Gastrocnemius medialis (tissue), 4 donors: ENCODE results near the gene C1RL. TPM values are rescaled to one million over a fixed set of nuclear protein-coding genes. Genes with fewer than 3 reads are reported as not detected.

ENCODE experiments used
- ATAC-seq, 2 donors: fragments of 150-250 bp; one replicate each; pipeline ENCODE4 v1.9.1; 2016
- DNase-seq, 2 donors: peaks; one replicate each; pipeline ENCODE4 v3.0.0-alpha.2; 2019
- H3K27ac ChIP-seq, 4 donors: fragments of 200-600 bp; sonication (generic); 1 replicate in 1 of 4; 2 replicates in 3 of 4; pipeline ENCODE4 v1.5.1; 2016 to 2018; ENCODE audit warnings: mild to moderate bottlenecking in 2 of 4, moderate library complexity in 1 of 4
- H3K27me3 ChIP-seq, 3 donors: fragments of 200-600 bp; sonication (generic) in 2 of 3; 1 replicate in 1 of 3; 2 replicates in 2 of 3; pipeline versions ENCODE4 v1.5.1 to v1.6.0; 2016 to 2019; ENCODE audit warnings: mild to moderate bottlenecking in 1 of 3, moderate library complexity in 1 of 3
- H3K36me3 ChIP-seq, 2 donors: fragments of 200-600 bp; sonication (generic) in 1 of 2; one replicate each; pipeline ENCODE4 v1.5.1; 2017 to 2018
- H3K4me1 ChIP-seq, 2 donors: fragments of 200-600 bp; sonication (generic) in 1 of 2; one replicate each; pipeline ENCODE4 v1.5.1; 2016 to 2017; ENCODE audit warnings: mild to moderate bottlenecking in 2 of 2
- H3K4me3 ChIP-seq, 4 donors: fragments of 200-600 bp; sonication (generic) in 3 of 4; 1 replicate in 1 of 4; 2 replicates in 3 of 4; pipeline ENCODE4 v1.5.1; 2016 to 2019; ENCODE audit warnings: mild to moderate bottlenecking in 2 of 4
- H3K9me3 ChIP-seq, 3 donors: fragments of 200-600 bp; sonication (generic) in 2 of 3; 1 replicate in 1 of 3; 2 replicates in 2 of 3; pipeline ENCODE4 v1.5.1; 2016 to 2019
- POLR2A ChIP-seq, 2 donors: fragments of 450-650 bp; IDR thresholded peaks; one replicate each; pipeline ENCODE4 v1.6.1; 2017; ENCODE audit warnings: antibody characterized with exemption in 2 of 2, mild to moderate bottlenecking in 2 of 2, moderate library complexity in 2 of 2
- in situ Hi-C, 4 donors: fragments of 200-750 bp; cut with MboI; loops; one replicate each; pipeline versions ENCODE4 v1.15.0 to v1.8.0; 2017; ENCODE audit warnings: low sequenced_read_pairs in 4 of 4
- intact Hi-C: fragments of 100-400 bp; cut with DNase I; formaldehyde crosslinking; loops from one replicate; pipeline ENCODE4 v1.15.1; 2023; ENCODE audit warnings: low total_unique reads
- total RNA-seq, 4 donors: library from RNA; depleted of rRNA; stranded (reverse); fragments of >200 nt; gene quantifications; one replicate each; pipeline versions ENCODE4 v1.1.0 to v1.2.3, GENCODE V29; 2016
- TF ChIP-seq, protein P1 (sequence below), 5 experiments: fragments of 450-650 bp in 3 of 5; fragments of 200-600 bp in 2 of 5; sonication (generic) in 2 of 5; IDR thresholded peaks in 4 of 5; conservative IDR thresholded peaks in 1 of 5; 1 replicate in 4 of 5; 2 replicates in 1 of 5; pipeline ENCODE4 v1.5.1; 2016 to 2019; ENCODE audit warnings: antibody characterized with exemption in 5 of 5, mild to moderate bottlenecking in 3 of 5, moderate library complexity in 3 of 5

C1RL gene, protein sequence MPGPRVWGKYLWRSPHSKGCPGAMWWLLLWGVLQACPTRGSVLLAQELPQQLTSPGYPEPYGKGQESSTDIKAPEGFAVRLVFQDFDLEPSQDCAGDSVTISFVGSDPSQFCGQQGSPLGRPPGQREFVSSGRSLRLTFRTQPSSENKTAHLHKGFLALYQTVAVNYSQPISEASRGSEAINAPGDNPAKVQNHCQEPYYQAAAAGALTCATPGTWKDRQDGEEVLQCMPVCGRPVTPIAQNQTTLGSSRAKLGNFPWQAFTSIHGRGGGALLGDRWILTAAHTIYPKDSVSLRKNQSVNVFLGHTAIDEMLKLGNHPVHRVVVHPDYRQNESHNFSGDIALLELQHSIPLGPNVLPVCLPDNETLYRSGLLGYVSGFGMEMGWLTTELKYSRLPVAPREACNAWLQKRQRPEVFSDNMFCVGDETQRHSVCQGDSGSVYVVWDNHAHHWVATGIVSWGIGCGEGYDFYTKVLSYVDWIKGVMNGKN
- total RNA-seq, result 10 to 100 TPM; 15.0 to 18.7 (median 16.7) TPM

DNA sequence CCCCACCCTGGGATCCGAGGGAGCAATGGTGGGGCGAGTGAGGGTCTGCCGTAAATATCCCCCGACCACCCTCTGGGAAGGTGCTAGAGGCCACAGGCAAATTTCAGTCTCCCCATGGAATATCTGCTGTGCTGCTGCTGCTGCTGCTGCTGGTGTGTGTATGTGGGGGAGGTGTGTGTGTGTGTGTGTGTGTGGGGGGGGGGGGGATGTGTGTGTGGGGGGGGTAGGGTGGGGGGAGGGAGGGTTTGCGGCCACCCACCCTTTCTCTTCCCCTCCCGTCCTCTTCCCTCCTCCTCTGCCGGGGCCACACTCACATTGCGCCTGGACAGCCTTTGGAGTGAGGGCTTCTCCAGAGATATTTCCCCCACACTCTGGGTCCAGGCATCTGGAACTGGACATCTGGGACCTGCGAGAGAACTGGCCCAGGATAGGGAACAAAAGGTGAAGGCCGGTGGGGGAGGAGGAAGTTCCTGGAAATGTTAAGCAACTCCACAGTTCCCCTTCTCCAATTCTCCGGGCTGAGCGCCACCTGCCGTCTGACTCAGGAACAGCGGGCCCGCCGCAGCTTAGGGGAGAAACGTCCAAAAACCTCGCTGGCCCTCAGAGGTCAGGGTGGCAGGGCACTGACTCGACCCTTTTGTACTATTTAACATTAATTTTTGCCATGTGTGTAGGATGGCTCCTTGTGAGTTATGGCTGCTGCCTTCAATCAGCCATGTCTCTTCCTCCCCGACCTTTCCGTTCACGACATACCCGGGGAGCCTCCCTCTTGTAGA is at the start of gene C1RL:
Gene C1RL (minus strand): TSS at position 419 of the 776 bp plus-strand sequence. CDS start 34 bp downstream, at position 385.
- TF ChIP-seq, protein P1, sequence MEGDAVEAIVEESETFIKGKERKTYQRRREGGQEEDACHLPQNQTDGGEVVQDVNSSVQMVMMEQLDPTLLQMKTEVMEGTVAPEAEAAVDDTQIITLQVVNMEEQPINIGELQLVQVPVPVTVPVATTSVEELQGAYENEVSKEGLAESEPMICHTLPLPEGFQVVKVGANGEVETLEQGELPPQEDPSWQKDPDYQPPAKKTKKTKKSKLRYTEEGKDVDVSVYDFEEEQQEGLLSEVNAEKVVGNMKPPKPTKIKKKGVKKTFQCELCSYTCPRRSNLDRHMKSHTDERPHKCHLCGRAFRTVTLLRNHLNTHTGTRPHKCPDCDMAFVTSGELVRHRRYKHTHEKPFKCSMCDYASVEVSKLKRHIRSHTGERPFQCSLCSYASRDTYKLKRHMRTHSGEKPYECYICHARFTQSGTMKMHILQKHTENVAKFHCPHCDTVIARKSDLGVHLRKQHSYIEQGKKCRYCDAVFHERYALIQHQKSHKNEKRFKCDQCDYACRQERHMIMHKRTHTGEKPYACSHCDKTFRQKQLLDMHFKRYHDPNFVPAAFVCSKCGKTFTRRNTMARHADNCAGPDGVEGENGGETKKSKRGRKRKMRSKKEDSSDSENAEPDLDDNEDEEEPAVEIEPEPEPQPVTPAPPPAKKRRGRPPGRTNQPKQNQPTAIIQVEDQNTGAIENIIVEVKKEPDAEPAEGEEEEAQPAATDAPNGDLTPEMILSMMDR (IDR thresholded peaks at IDR 0.05 in 4 of 5, conservative IDR thresholded peaks at IDR 0.05 in 1 of 5), result peak; percentile 96 to 99 (median 97)
- TF ChIP-seq POLR2A (IDR thresholded peaks at IDR 0.05), result peak in 1 of 2 donors; percentile 5
- Histone ChIP-seq H3K4me1 (peaks cover 18% of the 10 kb centered on the region in 2 donors), H3K27ac (peak within 1 kb of the TSS; percentile 88 to 92 (median 89)), H3K9me3 (peaks cover 0 to 9% (median 2%) of the 10 kb centered on the region in 3 donors), H3K4me3 (peak within 1 kb of the TSS; percentile 55 to 70 (median 64)), H3K36me3 (peaks cover 0 to 15% of the 10 kb centered on the region in 2 donors), H3K27me3 (no peaks in the 10 kb centered on the region)
- peak; percentile 90 to 91 for ATAC-seq
- intact Hi-C loops (loop anchor here (1.0 to 5.0 kb wide), 6 partner anchors 16 to 184 kb away; partner anchors contain the start of genes C12orf57 and C1S), in situ Hi-C loops (loop anchor here in 3 of 4 donors (5.0 to 25.0 kb wide), 3 partner anchors 47 to 197 kb away; partner anchors contain the start of genes ATN1 (in 1 of the 3), C12orf57 (in 1 of the 3), C1S (in 1 of the 3) and ENO2 (in 1 of the 3))
- DNase-seq, result peak; percentile 87 to 91

DNA sequence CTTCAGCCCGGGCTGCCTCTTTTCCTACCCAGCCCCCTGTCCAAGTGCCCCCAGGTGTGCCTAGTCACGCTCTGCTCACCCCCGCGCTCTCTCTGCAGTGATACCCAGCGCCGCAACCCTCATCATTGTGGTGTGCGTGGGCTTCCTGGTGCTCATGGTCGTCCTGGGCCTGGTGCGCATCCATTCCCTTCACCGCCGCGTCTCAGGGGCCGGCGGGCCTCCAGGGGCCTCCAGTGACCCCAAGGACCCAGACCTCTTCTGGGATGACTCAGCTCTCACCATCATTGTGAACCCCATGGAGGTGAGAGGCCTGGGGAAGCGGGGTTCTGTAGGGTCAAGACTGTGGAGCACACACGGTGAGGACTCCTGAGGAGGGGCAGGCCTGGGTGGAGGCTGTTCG is 48.4 kb upstream of the C1RL start:
- H3K36me3 ChIP-seq, result no peaks in the 10 kb centered on the region
- TF ChIP-seq, protein P1 (IDR thresholded peaks at IDR 0.05 in 4 of 5, conservative IDR thresholded peaks at IDR 0.05 in 1 of 5), result no peak
- TF ChIP-seq POLR2A (IDR thresholded peaks at IDR 0.05), result no peak
- no peak overlapping the region for H3K27ac ChIP-seq
- no peaks in the 10 kb centered on the region for H3K9me3 ChIP-seq
- no peak for DNase-seq
- intact Hi-C loops (no loop called here), in situ Hi-C loops (no loop called here)
- H3K4me3 ChIP-seq, result no peak overlapping the region
- no peaks in the 10 kb centered on the region for H3K4me1 ChIP-seq
- no peak for ATAC-seq
- no peaks in the 10 kb centered on the region for H3K27me3 ChIP-seq

DNA sequence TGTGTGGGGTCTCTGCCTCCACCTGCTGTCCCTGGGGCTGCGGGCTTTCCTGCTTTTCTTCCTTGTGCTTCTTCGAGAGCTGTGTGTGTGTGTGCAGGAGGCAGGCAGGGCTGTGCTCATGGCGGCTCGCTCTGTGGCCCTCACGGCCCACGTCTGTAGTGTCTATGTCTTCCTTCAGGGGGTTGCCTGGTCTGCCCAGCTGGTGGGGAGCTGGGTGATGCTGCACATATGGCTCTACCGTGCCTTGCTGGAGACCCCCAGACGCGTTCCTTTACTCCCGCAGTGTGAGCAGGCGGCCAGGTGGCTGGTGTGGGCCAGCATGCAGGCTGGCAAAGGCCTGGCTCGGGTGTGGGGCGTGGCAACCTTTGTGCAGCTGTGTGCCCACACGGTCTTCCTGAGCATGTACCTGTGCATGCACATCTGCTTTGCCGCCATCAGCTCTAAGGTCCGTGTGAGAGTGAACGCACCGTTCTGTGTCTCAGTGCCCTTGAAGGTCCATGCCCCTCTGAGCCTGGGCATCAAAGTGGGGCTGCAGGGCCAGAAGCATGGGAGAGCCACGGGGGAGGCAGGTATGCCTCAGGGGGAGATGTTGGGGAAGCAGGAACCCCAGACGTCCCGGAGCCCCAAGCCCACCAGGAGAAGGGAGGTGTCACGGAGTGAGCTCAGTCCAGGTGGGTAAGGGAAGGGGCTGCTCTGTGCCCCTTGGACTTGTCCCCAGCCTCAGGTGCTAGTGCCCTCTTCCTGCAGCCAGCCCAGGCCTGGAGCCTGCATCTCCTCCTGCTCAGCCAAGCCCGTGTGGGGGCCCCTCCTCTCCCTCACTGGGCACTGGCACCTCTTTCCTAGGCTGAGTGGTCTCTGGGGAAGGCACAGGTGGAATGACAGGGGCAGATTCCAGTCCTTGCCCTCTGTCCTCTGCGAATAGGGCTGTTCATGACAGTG is 47.5 kb upstream of the C1RL start:
- no peak overlapping the region for H3K4me3 ChIP-seq
- no peak overlapping the region for H3K27ac ChIP-seq
- no peaks in the 10 kb centered on the region for H3K27me3 ChIP-seq
- intact Hi-C loops (no loop called here), in situ Hi-C loops (no loop called here)
- TF ChIP-seq, protein P1 (IDR thresholded peaks at IDR 0.05 in 4 of 5, conservative IDR thresholded peaks at IDR 0.05 in 1 of 5), result no peak
- no peak for TF ChIP-seq POLR2A (IDR thresholded peaks at IDR 0.05)
- no peaks in the 10 kb centered on the region for H3K36me3 ChIP-seq
- no peak for DNase-seq
- no peaks in the 10 kb centered on the region for H3K4me1 ChIP-seq
- no peak for ATAC-seq
- H3K9me3 ChIP-seq, result no peaks in the 10 kb centered on the region

DNA sequence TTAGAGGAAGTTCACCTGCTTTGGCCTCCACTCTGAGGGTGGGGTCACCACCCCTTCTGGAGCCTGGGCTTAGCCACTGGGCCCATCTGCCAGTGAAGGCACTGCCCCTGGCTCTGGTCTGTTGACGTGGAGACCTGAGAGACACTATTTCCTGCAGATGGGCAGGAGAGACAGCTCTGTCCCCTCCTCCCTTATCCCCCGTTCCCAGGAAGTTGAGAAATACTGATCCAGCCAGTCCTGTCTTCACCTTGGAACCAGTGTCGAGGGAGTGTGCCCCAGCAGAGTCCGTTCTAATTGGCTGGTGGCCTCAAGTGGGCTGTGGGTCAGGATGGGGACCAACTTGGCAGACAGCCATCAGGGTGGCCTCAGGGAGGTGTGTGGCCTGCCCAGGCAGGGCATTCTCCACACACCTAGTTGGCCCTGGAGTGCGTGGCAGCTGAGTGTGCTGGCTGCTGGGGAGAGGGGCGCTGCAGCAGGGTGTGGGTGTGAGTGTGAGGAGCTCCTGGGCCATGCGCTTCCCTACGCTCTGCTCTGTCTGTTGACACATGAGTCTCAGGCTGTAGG is 46.5 kb upstream of the C1RL start:
- H3K9me3 ChIP-seq, result no peaks in the 10 kb centered on the region
- H3K4me3 ChIP-seq, result no peak overlapping the region
- H3K27me3 ChIP-seq, result no peaks in the 10 kb centered on the region
- TF ChIP-seq, protein P1 (IDR thresholded peaks at IDR 0.05 in 4 of 5, conservative IDR thresholded peaks at IDR 0.05 in 1 of 5), result no peak
- no peak for TF ChIP-seq POLR2A (IDR thresholded peaks at IDR 0.05)
- H3K36me3 ChIP-seq, result no peaks in the 10 kb centered on the region
- intact Hi-C loops, result no loop called here
- DNase-seq, result no peak
- no peak overlapping the region for H3K27ac ChIP-seq
- in situ Hi-C loops, result no loop called here
- no peaks in the 10 kb centered on the region for H3K4me1 ChIP-seq
- ATAC-seq, result no peak
